Measurements from ENCODE around the gene ATG4B.

DNA sequence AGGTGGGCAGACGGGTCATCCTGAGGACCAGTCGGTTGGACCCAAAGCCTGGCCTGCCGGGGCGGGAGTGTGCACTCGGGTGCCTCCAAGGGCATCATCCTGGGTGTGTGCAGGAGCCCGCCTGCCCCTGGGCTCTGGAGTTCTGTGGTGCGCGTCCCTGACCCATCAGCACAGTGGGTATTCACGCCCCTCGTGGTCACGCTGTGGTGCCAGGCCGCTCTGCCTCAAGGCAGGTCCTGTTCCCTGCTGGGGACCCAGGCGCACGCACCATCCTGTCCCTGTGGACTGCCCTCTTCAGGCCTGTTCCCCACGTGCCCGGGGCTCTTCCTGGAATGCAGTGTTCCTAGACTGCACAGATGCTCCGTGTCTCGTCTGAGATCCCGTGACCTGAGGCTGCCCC, 82.6 kb downstream of the ATG4B start:
- TF ChIP-seq POLR2A (IDR thresholded peaks at IDR 0.05) = no peak
- TF ChIP-seq, protein P1, sequence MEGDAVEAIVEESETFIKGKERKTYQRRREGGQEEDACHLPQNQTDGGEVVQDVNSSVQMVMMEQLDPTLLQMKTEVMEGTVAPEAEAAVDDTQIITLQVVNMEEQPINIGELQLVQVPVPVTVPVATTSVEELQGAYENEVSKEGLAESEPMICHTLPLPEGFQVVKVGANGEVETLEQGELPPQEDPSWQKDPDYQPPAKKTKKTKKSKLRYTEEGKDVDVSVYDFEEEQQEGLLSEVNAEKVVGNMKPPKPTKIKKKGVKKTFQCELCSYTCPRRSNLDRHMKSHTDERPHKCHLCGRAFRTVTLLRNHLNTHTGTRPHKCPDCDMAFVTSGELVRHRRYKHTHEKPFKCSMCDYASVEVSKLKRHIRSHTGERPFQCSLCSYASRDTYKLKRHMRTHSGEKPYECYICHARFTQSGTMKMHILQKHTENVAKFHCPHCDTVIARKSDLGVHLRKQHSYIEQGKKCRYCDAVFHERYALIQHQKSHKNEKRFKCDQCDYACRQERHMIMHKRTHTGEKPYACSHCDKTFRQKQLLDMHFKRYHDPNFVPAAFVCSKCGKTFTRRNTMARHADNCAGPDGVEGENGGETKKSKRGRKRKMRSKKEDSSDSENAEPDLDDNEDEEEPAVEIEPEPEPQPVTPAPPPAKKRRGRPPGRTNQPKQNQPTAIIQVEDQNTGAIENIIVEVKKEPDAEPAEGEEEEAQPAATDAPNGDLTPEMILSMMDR (IDR thresholded peaks at IDR 0.05) = no peak

Measured in thyroid gland (tissue), 4 donors.